ENCODE data around the gene THSD7B.

THSD7B gene

GRCh38 chr2:137206069-137206468 is 440.7 kb downstream of the THSD7B start:
- DNase-seq = no peak

GRCh38 chr2:137207030-137207429 is 441.7 kb downstream of the THSD7B start:
- DNase-seq = no peak

GRCh38 chr2:137208431-137208891 is 443.1 kb downstream of the THSD7B start:
- DNase-seq = no peak

- DNase-seq = no peak
Measured at GRCh38 chr2:137210039-137210438, 444.7 kb downstream of the THSD7B start.

DNA sequence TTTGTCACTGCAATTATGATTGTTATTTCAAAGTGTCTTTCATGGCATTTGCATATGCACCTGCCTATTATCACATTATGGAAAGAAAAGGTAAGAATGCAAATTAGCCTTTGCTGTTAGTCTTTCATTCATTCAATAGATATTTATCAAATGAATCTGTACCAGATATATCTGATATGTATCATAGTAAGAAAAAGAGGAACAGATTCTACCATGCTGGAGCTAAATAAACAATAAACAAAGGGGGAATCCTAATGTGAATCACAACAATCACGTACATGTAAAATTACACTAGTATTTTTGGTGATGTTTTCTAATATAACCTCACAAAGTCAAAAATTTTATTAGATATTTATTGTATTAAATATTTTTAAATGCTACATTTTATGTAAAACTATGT is 446.4 kb downstream of the THSD7B start:
- no peak for DNase-seq

DNA sequence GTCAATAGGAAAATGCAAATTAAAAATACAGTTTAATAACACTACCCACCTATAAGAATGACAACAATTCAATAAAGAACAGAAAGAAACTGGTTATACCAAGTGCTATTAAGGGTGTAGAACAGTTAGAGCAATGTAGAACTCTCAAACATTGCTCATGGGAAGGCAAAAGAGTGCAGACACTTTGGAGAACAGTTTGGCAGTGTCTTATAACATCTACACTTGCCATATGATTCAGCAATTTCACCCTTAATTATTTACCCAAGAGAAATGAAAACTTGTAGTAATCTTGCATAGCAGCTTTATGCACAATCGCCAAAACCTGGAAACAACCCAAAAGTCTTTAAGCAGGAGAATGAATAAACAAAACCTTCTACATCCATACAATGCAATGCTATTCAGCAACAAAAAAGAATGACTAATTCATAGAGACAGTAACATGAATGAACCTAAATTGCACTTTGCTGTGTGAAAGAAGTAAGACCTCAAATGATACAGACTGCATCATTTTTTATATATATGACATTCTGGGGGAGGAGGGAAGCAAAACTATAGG is 455.2 kb downstream of the THSD7B start:
- DNase-seq = no peak

GRCh38 chr2:137221797-137222492 is 456.6 kb downstream of the THSD7B start:
- DNase-seq = no peak

- DNase-seq = no peak
Measured at GRCh38 chr2:137223722-137224121, 458.4 kb downstream of the THSD7B start.

- DNase-seq = no peak
Measured at GRCh38 chr2:137228566-137228965, 463.2 kb downstream of the THSD7B start.

DNA sequence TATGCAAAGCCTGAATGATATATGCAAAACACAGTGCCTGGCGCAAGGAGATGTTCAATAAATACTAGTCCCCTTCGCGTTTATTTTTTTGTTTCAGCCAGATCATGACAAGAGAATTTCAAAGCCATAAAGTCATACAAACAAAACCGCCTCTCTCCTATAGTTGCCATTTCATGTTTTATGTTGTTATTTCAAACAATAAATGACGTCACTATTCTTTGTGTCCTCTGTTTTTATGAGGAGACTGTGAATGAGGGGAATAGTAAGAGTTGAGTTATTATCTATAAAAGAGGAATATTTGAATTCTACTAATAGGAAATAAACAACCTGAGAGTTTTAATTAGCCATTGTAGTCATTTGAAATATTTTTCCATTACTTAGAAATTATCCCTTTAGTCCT is 464.5 kb downstream of the THSD7B start:
- no peak for DNase-seq

GRCh38 chr2:137231628-137232027 is 466.3 kb downstream of the THSD7B start:
- DNase-seq = no peak

DNA sequence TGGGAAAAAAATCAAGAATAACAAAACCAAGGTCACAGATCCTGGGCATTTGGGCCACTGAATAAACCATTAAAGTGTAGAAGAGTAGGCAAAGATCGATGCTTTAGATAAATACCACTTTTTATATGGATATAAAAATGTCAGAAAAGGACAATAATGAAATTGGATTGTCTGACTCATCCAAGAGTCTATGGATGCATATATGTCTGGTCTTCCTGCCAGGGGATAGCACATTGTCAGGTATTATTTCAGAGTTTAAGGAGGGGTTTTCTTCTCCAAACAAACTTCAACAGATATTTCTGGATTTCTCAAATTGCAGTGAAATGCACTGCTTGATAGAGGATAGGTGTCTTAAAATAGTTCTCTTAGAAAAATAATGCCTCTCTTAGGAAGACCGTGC is 466.7 kb downstream of the THSD7B start:
- DNase-seq = no peak

DNA sequence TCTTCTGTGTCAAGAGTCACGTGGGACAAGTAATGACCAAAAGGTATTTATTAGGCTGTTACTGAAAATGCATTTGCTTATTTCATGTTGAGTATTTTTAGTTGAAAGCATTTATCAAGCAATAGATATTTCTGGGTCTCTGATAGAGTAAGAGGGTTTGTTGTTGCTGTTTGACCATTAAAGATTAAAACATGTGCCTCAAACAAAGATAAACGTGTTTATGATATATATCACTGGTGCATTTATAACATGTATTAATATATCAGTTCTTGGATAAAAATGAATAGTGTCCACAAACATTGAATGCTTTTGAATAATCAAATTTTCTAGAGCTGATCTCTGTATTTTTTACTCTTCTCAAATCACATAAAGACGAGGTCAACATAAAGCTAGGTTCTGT is 467.7 kb downstream of the THSD7B start:
- no peak for DNase-seq

DNA sequence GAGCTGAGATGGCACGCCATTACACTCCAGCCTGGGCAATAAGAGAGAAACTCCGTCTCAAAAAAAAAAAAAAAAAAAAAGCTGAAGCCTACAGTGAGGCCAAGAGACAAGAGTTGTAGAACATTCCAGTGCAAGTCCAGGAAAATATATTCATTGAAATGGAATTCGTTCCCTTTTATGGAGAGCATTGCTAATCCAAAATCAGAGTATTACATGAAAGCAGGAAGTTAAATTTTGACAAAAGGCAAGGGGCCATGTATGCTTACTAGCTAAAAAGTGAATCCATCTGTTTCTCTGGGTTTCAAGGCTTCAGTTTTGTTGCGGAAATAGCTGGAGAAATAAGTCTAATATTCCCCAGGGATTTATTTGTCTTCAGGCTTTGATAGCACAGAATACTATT is 471.7 kb downstream of the THSD7B start:
- DNase-seq = no peak

GRCh38 chr2:137238065-137238464 is 472.7 kb downstream of the THSD7B start:
- DNase-seq = no peak

GRCh38 chr2:137249463-137250130 is 484.3 kb downstream of the THSD7B start:
- no peak for DNase-seq

DNA sequence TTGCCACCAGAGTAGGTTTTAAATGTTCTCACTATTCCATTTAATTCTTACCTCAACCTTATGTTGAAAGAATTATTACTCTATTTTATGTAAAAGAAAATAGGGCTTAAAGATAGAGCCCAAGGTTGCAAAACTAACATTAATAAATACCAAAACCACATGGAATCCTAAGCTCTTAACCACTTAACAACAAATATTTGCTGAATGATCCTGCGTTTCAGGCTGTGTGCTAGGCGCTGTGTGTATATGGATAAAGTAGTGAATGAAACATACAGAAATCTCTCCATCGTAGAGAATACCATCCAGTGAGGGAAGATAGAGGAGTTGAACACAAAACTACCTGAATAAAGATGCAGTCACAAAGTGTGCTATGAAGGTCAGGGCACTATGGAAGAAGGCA is 485.1 kb downstream of the THSD7B start:
- no peak for DNase-seq

DNA sequence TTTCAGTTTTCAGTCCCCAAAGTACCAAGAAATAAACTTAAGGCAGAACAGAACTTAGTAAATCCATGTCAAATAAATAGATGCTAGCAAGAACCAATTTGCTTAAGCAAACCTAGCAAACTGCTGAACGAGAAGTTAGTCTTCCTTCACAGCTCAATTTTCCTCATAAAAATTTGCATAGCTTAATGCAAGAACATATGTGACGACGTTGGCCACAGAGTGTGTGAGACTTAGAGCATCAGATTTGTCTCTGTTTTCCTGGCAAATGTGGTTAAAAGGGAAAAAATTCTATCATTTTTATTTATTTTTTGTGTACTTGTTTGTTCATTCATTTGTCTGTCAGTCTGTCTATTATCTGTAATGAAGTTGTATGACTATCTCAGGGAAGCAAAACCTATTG is 485.7 kb downstream of the THSD7B start:
- no peak for DNase-seq

GRCh38 chr2:137252934-137253333 is 487.6 kb downstream of the THSD7B start:
- no peak for DNase-seq

DNA sequence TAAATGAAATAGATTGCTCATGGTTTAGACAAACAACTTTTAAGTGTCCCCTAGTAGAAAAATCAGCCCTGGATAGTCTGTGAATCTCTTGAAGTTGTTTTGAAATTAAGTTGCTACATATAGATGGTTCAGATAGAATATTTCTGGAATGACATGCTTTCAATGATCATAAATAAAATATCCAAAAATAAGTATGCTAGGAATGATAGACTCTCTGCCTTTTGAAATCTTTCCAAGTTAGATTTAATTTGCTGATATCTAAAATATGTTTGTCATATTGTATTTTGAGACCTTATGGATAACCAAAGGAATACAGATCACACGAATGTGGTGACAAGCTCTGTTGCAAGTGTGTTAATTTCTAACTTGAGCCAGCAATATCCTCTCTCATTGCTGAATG is 488.7 kb downstream of the THSD7B start:
- no peak for DNase-seq

GRCh38 chr2:137255345-137255744 is 490.0 kb downstream of the THSD7B start:
- DNase-seq = no peak

GRCh38 chr2:137255990-137256389 is 490.6 kb downstream of the THSD7B start:
- DNase-seq = no peak

GRCh38 chr2:137261881-137262585 is 496.7 kb downstream of the THSD7B start:
- no peak for DNase-seq

DNA sequence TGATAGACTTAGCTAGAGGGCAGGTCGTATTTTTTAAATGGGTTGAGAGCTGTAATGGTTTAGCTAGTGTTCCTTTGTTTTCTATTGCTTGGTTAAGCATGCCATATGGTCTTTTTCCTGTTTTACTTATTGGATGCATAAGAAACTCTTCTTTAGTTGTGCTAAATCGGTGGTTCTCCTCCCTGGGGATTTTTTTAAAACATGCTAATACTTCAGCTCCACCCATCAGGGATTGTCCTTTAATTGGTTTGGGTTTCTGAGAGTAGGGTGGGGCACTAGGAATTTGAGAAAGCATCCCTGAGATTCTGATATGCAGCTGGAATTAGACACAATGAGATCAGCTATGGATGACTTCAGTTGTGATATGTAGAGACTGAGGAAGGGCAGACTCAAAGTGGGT is 497.2 kb downstream of the THSD7B start:
- DNase-seq = no peak
